Activated effector memory CD4-positive, alpha-beta T cell treated with anti-CD3 and anti-CD28 coated beads, Interleukin-2, amount 50 U/mL, for 16 hours (primary cell): ENCODE results near the gene NOP58.
"Not testable (repeated sequence)": the region's sequence is repeated elsewhere in the genome, so short reads cannot be mapped to it uniquely, and the experiment has no call there.

Source experiments
- DNase-seq: peaks from one replicate; pipeline ENCODE4 v3.0.0-alpha.2; 2020

Gene NOP58

GRCh38 chr2:202307690-202308089 is 42.1 kb downstream of the NOP58 start:
- DNase-seq, result no peak

GRCh38 chr2:202311823-202312388 is 46.3 kb downstream of the NOP58 start:
- DNase-seq, result no peak

- no peak for DNase-seq
Measured at GRCh38 chr2:202314116-202314515, 48.6 kb downstream of the NOP58 start.

GRCh38 chr2:202317080-202317857 is 51.7 kb downstream of the NOP58 start:
- DNase-seq, result no peak

GRCh38 chr2:202320362-202320761 is 54.8 kb downstream of the NOP58 start:
- not testable (repeated sequence) for DNase-seq

- no peak for DNase-seq
Measured at GRCh38 chr2:202322435-202322834, 56.9 kb downstream of the NOP58 start.

- DNase-seq, result no peak
Measured at GRCh38 chr2:202327858-202328257, 62.3 kb downstream of the NOP58 start.

- DNase-seq, result no peak
Measured at GRCh38 chr2:202335791-202336467, 70.4 kb downstream of the NOP58 start.

- no peak for DNase-seq
Measured at GRCh38 chr2:202337151-202337550, 71.6 kb downstream of the NOP58 start.

GRCh38 chr2:202337706-202338346 is 72.3 kb downstream of the NOP58 start:
- no peak for DNase-seq

- no peak for DNase-seq
Measured at GRCh38 chr2:202339071-202339870, 73.7 kb downstream of the NOP58 start.

GRCh38 chr2:202344178-202344577 is 78.6 kb downstream of the NOP58 start:
- DNase-seq, result no peak

GRCh38 chr2:202346180-202346579 is 80.6 kb downstream of the NOP58 start:
- DNase-seq, result no peak
